Endodermal cell (in vitro differentiated cells): ENCODE results near the gene MYD88. TPM values are rescaled to one million over a fixed set of nuclear protein-coding genes. Genes with fewer than 3 reads are reported as not detected.
A peak's percentile ranks its signal among the peaks of the same experiment; 100 is the strongest.

Source experiments
- DNase-seq: peaks from one replicate; pipeline ENCODE4 v3.0.0-alpha.2; 2017
- H3K27ac ChIP-seq: 2 replicates; pipeline ENCODE4 v1.5.1; 2013; ENCODE audit warnings: mild to moderate bottlenecking, low read depth, low read length, moderate library complexity
- H3K27me3 ChIP-seq: 2 replicates; pipeline ENCODE4 v1.6.1; 2013; ENCODE audit warnings: mild to moderate bottlenecking, low read length, moderate library complexity; ENCODE audit not compliant: insufficient read depth, control insufficient read depth, poor library complexity, severe bottlenecking
- H3K36me3 ChIP-seq: 2 replicates; pipeline ENCODE4 v1.7.0; 2013; ENCODE audit warnings: mild to moderate bottlenecking, low read length, moderate library complexity; ENCODE audit not compliant: control insufficient read depth, insufficient read depth
- H3K4me1 ChIP-seq: one replicate; pipeline ENCODE4 v1.7.0; 2013; ENCODE audit warnings: low read length; ENCODE audit not compliant: control insufficient read depth, insufficient read depth
- H3K4me3 ChIP-seq: 2 replicates; pipeline ENCODE4 v1.5.1; 2013; ENCODE audit warnings: mild to moderate bottlenecking, low read length, moderate library complexity
- H3K9ac ChIP-seq: 2 replicates; pipeline ENCODE4 v1.6.1; 2013; ENCODE audit warnings: mild to moderate bottlenecking, low read length, moderate library complexity; ENCODE audit not compliant: poor library complexity, severe bottlenecking; ENCODE audit errors: extremely low read depth
- H3K9me3 ChIP-seq: 2 replicates; pipeline ENCODE4 v1.6.1; 2013; ENCODE audit warnings: mild to moderate bottlenecking, low read length, moderate library complexity; ENCODE audit not compliant: control insufficient read depth
- H3K27ac Mint-ChIP-seq: 2 replicates; pipeline ENCODE4 v1.8.0; 2020; ENCODE audit warnings: mixed read lengths
- H3K27me3 Mint-ChIP-seq: 2 replicates; pipeline ENCODE4 v1.8.0; 2021; ENCODE audit warnings: mild to moderate bottlenecking, mixed read lengths; ENCODE audit not compliant: insufficient read depth
- H3K36me3 Mint-ChIP-seq: 2 replicates; pipeline ENCODE4 v1.8.0; 2020; ENCODE audit warnings: low read depth, mixed read lengths
- H3K4me1 Mint-ChIP-seq: 2 replicates; pipeline ENCODE4 v1.8.0; 2020; ENCODE audit warnings: mixed read lengths
- H3K4me3 Mint-ChIP-seq: 2 replicates; pipeline ENCODE4 v1.8.0; 2020; ENCODE audit warnings: mild to moderate bottlenecking, moderate library complexity, mixed read lengths
- H3K9me3 Mint-ChIP-seq: 2 replicates; pipeline ENCODE4 v1.8.0; 2020; ENCODE audit warnings: mild to moderate bottlenecking, mixed read lengths
- CTCF ChIP-seq: fragments of 200-600 bp; sonication (generic); conservative IDR thresholded peaks from 2 replicates; pipeline ENCODE4 v1.5.0; 2021; ENCODE audit warnings: antibody characterized with exemption, mild to moderate bottlenecking
- WGBS, 2 experiments: methylation state at CpG; one replicate each; pipeline versions ENCODE4 v1.1.5 to v1.1.7; 2013; ENCODE audit warnings: missing lambda C conversion rate in 2 of 2, mixed read lengths in 1 of 2; ENCODE audit not compliant: insufficient coverage in 1 of 2, insufficient read length in 1 of 2; 5-methylcytosine and 5-hydroxymethylcytosine counted together
- total RNA-seq, 2 donors: library from RNA; stranded (reverse); fragmentation: NEBNext Ultra II Directional in 1 of 2; extraction: Animal tissue kit (Norgen Biotek cat#: 25700) in 1 of 2; gene quantifications; 2 replicates in 1 of 2; 3 replicates in 1 of 2; pipeline ENCODE4 v1.2.1, GENCODE V29; 2021

Gene MYD88
- total RNA-seq, 2 donors from 2014 or later = 16.2 to 18.8 TPM

- no peak for TF ChIP-seq CTCF
- H3K27me3 Mint-ChIP-seq = no peaks in the 10 kb centered on the region
- DNase-seq = peak; percentile 21
- no peak overlapping the region for H3K4me3 Mint-ChIP-seq
- no peaks in the 10 kb centered on the region for H3K4me1 ChIP-seq
- no peaks in the 10 kb centered on the region for H3K9me3 ChIP-seq
- no peak overlapping the region for H3K9ac ChIP-seq
- H3K27ac Mint-ChIP-seq = no peak overlapping the region
- H3K4me3 ChIP-seq = no peak overlapping the region
- peaks cover 55% of the 10 kb centered on the region for H3K36me3 ChIP-seq
- H3K9me3 Mint-ChIP-seq = no peaks in the 10 kb centered on the region
- H3K4me1 Mint-ChIP-seq = no peaks in the 10 kb centered on the region
- no peaks in the 10 kb centered on the region for H3K27me3 ChIP-seq
- H3K27ac ChIP-seq = no peak overlapping the region
- 93 to 96% methylated on average over 5 to 13 of the region's 13 CpGs for whole genome bisulfite sequencing, 2 experiments
- H3K36me3 Mint-ChIP-seq = peaks cover 63% of the 10 kb centered on the region
Observed at GRCh38 chr3:38121832-38122461, 16.5 kb upstream of the MYD88 start.

- no peak overlapping the region for H3K27ac ChIP-seq
- Mint-ChIP-seq H3K36me3 (peaks cover 72% of the 10 kb centered on the region), H3K4me1 (no peaks in the 10 kb centered on the region)
Observed at GRCh38 chr3:38122712-38123290, 15.7 kb upstream of the MYD88 start.

More at GRCh38 chr3:38122712-38123290, 15.7 kb upstream of the MYD88 start:
- 94 to 96% methylated on average over 9 of the region's 9 CpGs for WGBS, 2 experiments
- no peak overlapping the region for H3K27ac Mint-ChIP-seq
- peak; percentile 13 for DNase-seq
- Histone ChIP-seq H3K4me1 (no peaks in the 10 kb centered on the region), H3K36me3 (peaks cover 63% of the 10 kb centered on the region), H3K9me3 (no peaks in the 10 kb centered on the region), H3K4me3 (no peak overlapping the region), H3K9ac (no peak overlapping the region), H3K27me3 (no peaks in the 10 kb centered on the region)
- TF ChIP-seq CTCF = no peak
- no peak overlapping the region for H3K4me3 Mint-ChIP-seq
- no peaks in the 10 kb centered on the region for H3K9me3 Mint-ChIP-seq
- no peaks in the 10 kb centered on the region for H3K27me3 Mint-ChIP-seq
